HG03066 (cell line): ENCODE results near the gene DENND10.
"Not testable (repeated sequence)": the region's sequence is repeated elsewhere in the genome, so short reads cannot be mapped to it uniquely, and the experiment has no call there.

Source experiments
- ATAC-seq: cut with Tn5 transposase; IDR thresholded peaks from one replicate; pipeline ENCODE4 v1.9.1; 2021; ENCODE audit warnings: low read depth; ENCODE audit not compliant: unreplicated experiment

The DENND10 gene

DNA sequence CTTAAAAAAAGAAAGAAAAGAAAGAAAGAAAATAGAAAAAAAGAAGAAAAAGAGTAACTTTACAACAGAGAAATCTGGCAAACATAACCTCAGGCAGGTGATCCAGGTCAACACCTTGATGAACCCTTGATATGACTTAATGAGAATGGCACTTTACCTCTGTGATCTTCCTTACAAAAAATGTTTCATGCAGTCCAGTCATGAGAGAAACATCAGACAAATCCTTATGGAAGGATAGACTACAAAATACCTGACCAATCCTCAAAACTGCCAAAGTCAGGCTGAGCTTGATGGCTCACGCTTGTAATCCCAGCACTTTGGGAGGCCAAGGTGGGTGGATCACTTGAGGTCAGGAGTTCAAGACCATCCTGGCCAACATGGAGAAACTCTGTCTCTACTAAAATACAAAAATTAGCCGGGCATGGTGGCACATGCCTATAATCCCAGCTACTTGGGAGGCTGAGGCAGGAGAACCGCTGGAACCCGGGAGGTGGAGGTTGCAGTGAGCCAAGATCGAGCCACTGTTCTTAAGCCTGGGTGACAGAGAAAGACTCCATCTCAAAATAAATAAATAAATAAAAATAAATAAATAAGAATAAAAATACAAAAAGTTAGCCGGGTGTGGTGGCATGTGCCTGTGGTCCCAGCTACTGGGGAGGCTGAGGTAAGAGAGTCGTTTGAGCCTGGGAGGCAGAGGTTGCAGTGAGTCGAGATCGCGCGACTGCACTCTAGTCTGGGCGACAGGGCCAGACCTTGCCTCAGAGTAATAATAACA is 7.1 kb upstream of the DENND10 start:
- ATAC-seq, result not testable (repeated sequence)

DNA sequence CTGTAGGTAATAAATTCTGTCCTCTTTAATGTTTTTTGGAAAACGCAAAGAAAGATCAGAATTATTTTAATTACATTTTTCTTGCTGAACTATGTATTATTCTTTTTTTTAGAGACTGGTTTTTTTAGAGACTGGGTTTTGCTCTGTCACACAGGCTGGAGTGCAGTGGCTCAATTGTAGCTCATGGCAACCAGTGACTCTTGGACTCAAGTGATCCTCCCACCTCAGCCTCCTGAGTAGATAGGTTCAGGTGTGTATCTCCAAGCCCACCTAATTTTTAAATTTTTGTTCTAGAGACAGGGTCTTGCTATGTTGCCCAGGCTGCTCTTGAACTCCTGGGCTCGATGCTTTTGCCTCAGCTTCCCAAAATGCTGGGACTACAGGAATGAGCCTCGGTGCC is 5.3 kb upstream of the DENND10 start:
- ATAC-seq, result no peak

DNA sequence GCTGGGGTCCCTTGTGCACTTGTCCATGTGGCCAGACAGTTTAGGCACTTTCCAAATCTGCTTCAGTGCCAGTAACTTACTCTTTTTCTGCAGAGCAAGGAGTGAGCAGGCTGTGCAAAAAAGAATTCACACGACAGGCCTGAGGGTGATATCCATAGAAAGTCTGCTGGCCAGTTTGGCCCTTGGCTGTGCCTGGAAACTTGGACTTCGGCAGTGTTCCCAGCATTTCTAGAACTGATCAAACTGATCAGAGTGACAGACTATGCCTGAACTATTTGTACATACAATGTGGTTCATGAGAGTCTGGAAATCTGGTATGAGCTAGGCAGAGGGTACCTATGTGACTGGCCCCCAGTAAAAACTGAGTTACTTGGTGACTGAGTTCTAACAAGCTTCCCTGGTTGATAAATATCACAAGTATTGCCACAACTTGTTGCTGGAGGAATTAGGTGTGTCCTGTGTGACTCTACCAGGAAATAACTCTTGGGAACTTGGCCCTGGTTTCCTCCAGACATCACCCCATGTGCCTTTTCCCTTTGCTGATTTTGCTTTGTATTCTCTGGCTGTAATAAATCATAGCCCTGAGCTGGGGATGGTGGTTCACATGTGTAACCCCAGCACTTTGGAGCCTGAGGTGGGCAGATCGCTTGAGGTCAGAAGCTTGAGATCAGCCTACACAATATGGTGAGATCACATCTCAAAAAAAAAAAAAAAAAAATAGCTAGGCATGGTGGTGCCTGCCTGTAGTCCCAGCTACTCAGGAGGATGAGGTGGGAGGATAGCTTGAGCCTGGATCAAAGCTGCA is 3.3 kb upstream of the DENND10 start:
- ATAC-seq, result no peak

DNA sequence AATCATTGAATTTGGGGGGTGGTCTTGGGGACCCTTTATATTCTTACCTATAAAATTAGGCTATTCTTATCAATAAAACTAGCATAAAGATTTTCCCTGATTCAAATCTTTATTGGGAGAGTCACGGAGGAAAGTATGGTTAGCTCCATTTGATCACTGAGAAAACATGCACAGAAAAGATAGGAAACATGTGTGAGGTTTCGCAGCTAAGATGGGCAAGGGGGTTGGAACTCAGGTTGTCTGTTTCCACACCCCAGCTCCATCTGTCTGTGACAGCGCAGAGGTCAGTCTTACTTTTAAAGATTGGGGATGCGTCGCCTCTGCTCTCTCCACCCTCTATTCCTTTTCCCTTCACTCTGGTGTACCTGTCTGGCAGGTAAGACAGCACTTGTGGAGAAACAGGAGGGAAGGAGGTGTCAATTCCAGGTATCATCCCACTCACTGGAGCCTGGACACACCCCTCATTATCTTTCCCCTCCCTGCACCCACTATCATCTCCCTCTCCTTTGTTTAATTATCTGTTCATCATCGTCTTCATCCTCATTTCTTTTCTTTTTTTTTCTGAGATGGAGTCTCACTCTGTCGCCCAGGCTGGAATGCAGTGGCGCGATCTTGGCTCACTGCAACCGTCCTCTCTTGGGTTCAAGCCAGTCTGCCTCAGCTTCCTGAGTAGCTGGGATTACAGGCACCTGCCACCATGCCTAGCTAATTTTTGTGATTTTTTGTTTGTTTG is 2.4 kb upstream of the DENND10 start:
- no peak for ATAC-seq

DNA sequence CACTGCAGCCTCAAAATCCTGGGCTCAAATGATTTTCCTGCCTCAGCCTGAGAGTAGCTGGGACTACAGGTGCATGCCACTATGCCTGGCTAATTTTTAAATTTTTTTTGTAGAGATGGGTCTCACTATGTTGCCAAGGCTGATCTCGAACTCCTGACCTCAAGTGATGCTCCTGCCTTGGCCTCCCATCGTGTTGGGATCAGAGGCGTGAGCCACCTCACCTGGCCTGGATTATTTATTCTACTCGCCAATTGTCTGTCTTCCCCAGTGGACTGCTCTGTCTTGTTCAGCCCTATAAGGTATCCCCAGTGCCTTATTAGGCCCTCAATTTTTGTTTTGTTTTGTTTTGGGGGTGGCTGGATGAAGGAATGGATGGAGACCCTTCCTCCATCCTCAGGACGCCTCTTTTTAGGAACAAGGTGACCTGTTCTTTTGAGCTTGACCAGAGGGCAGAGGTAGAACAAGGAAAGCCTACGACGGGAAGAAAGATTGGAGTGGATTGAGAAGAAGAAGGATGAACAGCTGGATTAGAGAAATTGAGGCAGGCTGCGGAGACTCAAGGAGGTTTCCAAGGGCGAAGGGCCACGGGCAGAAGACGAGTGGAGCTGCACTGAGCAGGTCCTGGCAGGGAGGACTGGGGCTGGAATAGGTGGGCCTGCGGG is 541 bp upstream of the DENND10 start:
- ATAC-seq, result no peak

DNA sequence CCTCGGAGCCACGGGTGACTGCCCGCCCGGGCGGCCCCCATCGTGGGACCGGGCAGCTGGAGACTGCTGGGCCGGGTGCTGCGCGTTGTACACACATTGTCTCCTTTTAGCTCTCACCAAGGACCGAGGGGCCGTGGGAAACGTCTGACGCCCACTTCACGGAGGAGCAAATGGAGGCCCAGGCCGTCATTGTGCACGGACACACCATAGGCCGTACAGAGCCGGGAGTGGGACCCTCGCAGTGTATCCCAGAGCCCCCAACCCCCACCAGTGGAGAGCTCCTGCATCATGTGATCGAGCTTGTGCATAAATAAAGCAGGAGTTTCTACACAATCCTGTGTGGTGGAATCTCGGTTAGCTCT is 722 bp downstream of the DENND10 start:
- peak; percentile 37 for ATAC-seq

DNA sequence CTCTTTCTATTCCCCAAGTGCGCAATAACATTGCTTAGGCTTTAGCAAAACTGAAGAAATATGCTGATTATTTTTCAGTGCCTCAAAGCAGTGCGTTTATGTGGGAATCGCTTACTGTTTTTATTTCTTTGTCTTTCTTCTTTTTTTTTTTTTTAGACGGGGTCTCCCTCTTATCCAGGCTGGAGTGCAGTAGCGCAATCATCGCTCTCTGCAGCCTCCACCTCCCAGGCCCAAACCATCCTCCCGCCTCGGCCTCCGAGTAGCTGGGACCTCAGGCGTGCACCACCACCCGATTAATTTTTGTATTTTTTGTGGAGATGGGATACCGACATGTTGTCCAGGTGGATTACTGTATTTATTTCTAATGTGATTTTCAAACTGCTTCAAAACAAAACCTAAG is 1.2 kb downstream of the DENND10 start:
- ATAC-seq, result no peak

DNA sequence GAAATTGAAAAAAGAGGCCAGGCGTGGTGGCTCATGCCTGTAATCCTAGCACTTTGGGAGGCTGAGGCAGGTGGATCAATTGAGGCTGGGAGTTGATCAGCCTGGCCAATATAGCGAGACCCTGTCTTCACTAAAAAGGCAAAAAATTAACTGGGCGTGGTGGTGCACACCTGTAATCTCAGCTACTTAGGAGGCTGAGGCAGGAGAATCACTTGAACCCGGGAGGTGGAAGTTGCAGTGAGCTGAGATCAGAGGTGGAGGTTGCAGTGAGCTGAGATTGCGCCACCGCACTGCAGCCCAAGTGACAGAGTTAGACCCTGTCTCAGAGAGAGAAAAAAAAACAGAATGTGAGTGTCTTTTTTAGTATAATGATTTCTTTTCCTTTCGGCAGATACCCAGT is 2.0 kb downstream of the DENND10 start:
- not testable (repeated sequence) for ATAC-seq

DNA sequence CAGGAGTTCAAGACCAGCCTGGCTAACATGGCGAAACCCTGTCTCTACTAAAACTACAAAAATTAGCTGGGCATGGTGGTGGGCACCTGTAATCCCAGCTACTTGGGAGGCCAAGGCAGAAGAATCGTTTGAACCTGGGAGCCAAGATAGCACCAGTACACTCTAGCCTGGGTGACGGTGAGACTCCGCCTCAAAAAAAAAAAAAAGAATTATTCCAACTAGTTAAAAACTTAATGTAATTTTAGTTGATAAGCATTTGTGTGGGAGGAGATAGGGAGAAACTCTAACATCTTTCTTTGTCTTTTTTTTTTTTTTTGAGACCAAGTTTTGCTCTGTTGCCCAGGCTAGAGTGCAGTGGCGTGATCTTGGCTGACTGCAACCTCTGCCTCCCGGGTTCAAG is 3.2 kb downstream of the DENND10 start:
- not testable (repeated sequence) for ATAC-seq

DNA sequence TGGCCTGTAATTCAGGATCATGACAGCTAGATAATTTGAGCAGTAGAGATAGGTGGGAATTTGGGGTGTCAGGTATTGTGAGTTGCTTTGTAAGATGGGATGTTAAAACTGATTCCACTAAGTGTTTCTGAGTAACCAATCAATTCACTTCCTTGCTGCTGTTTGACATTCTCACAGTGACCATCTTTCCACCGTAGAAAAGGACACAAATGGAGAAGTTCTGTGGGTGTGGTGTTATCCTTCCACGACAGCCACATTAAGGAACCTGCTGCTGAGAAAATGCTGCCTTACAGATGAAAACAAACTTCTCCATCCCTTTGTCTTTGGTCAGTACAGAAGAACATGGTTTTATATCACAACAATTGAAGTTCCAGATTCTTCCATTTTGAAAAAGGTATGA is 3.9 kb downstream of the DENND10 start:
- ATAC-seq, result not testable (repeated sequence)

DNA sequence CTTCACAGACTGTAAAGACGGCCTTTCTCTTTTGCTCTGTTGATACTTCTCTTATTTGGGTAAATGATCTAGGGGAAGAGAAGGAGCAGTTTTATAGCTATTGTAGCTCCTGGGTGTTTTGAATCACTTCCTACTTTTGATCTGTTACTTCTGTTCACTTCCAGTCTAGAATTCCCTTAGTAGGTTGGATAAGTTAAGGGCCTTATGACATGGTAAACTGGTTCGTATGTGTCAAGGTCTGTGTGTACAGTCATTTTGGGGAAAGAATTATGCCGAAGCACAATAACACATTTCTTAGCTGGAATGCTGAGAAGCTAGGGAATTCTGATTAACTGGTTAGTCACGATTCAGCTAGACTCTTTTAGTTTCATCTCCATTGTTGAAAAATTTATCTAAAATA is 8.1 kb downstream of the DENND10 start:
- ATAC-seq, result no peak

DNA sequence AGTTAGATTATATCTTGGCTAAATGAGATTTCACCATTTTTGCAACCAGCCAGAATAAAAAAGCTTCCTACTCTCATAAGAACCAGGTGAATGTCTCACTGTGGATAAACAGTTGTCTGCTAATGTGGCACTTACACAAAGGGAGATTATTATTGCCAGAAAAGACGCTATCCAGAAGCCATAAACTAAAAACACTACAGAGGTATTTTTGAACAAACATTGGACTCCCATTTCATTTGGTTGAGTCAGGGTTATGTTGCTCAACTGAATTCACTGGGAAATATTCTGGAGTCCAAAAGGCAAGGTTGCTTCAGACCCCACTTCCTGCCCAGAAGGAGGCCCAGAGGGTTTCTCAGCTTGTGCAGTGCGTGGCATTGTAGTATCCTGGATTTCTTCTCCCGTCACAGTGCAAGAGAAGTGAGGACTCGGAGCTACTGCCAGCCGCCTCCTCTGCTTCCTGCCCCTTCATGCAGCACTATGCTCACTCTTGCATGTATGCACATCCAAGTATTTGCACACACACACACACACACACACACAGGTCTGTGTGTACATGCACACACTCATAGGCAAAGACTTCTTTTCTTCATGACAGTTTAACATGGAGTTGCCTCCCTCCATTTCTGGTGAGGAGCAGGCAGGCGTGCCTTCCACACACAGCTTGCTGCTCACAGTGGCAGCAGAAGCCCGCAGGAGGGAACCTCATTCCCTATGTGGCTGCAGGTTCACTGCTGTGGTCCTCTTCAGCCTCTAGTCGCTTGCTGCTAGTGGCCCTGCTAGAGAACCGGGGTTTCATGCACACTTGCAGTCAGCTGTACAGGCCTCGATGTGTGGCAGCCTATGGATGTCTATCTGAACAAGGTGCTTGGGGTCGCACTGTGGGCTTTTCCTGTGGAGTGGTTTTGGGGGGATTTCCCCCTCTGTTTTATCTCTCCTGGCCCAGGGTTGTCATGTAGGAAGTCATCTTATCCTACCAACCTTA is 10.1 kb downstream of the DENND10 start:
- no peak for ATAC-seq

DNA sequence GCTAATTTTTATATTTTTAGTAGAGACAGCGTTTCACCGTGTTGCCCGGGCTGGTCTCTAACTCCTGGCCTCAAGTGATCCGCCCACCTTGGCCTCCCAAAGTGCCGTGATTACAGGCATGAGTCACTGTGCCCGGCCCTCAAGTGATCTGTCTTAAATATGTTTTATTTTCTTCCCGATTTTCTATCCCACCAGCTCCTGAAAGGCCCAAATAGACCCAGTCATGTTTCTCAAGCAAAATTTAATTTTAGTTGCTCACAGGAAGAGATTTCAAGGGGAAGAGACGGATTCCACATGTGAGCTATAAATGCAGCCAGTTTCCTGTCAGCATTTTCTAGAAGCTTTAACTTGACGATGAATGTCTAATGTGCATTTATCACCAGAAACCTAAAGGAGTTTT is 12.0 kb downstream of the DENND10 start:
- no peak for ATAC-seq

DNA sequence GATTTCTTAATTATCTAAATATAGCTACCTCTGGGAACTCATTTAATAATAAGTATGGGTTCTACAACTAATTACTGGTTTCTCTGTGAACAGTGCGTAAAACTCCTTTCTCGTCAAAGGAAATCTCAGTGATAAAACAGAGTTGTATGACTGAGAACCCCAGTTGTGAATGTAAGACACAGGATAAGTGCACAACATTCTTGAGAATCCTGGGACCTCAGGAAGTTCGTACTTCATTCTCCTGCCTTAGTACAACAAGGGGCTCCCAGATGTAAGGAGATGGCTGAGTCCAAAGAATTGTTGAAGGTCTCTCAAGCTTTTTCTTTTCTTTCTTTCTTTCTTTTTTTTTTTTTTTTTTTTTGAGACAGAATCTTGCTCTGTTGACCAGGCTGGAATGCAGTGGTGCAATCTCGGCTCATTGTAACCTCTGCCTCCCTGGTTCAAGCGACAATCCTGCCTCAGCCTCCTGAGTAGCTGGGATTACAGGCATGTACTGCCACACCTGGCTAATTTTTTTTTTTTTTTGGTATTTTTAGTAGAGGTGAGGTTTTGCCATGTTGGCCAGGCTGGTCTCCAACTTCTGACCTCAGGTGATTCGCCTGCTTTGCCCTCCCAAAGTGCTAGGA is 12.5 kb downstream of the DENND10 start:
- ATAC-seq, result no peak

DNA sequence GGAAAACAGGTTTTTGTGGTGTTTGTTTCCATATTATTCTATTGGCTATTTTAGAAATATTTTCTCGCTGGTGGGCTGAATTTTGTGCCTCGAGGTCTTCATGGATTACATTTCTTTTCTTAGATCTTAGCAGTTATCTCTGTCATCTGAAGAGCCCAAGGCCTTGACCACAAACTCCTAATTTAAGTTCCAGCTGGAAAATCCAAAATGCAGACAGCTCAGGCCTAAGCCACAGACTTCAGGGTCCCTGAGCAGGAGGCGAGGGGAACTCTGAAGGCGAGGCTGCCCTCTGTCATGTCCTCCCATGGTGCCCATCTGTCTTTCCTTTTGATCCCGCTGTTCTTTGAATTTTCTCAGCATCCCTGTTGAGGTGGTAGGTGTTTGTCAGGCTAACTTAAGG is 14.3 kb downstream of the DENND10 start:
- no peak for ATAC-seq

DNA sequence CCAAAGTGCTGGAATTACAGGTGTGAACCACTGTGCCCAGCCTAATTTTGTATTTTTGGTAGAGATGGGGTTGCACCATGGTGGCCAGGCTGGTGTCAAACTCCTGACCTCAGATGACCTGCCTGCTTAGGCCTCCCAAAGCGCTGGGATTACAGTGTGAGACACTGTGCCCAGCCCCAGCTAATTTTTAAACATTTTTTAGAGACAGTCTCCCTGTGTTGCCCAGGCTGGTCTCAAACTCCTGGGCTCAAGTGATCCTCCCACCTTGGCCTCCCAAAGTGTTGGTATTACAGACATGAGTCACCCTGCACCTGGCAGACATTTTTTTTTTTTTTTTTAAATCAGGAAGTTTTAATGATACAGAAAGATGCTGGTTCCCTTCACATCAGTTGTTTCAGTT is 15.5 kb downstream of the DENND10 start:
- ATAC-seq, result no peak

DNA sequence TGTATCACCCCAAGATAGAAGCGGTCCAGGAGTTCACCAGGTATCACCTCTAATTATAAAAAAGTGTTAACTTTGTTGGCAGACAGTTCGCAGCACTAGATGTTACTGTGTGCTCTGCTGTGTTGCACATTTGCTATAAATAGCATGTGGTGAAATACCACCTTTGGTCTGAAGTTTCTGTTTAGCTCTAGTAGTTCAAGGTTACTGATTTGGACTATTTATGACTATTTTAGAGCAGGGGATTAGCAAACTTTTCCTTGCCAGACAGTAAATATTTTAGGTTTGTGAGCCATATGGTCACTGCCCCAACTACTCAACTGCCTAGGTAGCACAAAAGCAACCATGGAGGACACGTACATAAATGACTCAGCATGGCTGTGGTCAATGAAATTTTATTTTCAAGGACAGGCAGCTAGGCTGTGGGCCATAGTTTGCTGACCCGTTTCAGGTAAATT is 16.5 kb downstream of the DENND10 start:
- ATAC-seq, result peak; percentile 88

DNA sequence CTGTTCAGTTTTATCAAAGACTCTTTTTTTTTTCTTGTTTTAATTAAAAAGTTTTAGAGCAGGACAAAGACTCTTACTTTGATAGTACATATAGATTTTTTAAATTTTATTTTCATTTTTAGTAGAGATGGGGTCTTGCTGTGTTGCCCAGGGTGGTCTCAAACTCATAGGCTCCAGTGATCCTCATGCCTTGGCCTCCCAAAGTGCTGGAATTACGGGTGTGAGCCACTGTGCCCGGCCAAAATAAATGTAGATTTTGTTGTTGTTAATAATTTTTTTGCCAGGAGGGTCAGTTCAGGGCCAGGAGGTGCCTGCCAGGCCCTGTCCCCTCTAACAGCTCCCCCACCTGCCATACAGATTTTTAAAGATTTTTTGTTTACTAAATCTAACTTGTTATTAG is 17.0 kb downstream of the DENND10 start:
- no peak for ATAC-seq

DNA sequence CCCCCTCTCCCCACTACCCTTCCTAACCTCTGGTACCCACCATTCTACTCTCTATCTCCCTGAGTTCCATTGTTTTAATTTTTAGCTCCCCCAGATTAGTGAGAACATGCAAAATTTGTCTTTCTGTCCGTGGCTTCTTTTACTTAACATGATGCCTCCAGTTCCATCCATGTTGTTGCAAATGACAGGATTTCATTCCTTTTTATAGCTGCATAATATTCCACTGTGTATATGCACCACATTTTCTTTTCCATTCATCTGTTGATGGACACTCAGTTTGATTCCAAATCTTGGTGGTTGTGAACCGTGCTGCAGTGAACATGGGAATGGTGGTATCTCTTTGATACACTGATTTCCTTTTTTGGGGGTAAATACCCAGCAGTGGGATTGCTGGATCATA is 22.0 kb downstream of the DENND10 start:
- no peak for ATAC-seq
